PC-3 (cell line): ENCODE results near the gene FAM227A. TPM values are rescaled to one million over a fixed set of nuclear protein-coding genes. Genes with fewer than 3 reads are reported as not detected.

Source experiments
- ATAC-seq: fragments of 200-7000 bp; cut with Tn5 transposase; 2 replicates; pipeline ENCODE4 v1.9.1; 2020; ENCODE audit warnings: mild to moderate bottlenecking, moderate library complexity
- BruUV-seq: library from RNA; stranded (reverse); fragments of 400-500 nt; replicated peaks from 2 replicates; lab custom pipeline; 2021; lab: Mats Ljungman, UMichigan
- CTCF ChIA-PET: fragments of 300-600 bp; sonication (Branson Sonifier 250); formaldehyde crosslinking; loops from one replicate; lab custom pipeline; 2022; ENCODE audit warnings: antibody characterized with exemption; lab: Charles Lee
- POLR2A ChIA-PET: fragments of 300-600 bp; sonication (Branson Sonifier 250); formaldehyde crosslinking; loops from one replicate; lab custom pipeline; 2022; ENCODE audit warnings: antibody characterized with exemption; ENCODE audit not compliant: unreplicated experiment; lab: Charles Lee
- DNase-seq: peaks from one replicate; pipeline ENCODE4 v3.0.0-alpha.2; 2015
- H2AFZ ChIP-seq: fragments of 300-600 bp; sonication (generic); 2 replicates; pipeline ENCODE4 v1.6.0; 2016; ENCODE audit warnings: antibody characterized with exemption, low read length
- H3F3A ChIP-seq: fragments of 300-600 bp; sonication (generic); one replicate; pipeline ENCODE4 v1.6.0; 2017; ENCODE audit warnings: antibody characterized with exemption, low read length, control low read depth, mild to moderate bottlenecking; ENCODE audit not compliant: unreplicated experiment
- H3K27ac ChIP-seq: fragments of 300-600 bp; sonication (generic); 2 replicates; pipeline ENCODE4 v1.5.1; 2016; ENCODE audit warnings: mild to moderate bottlenecking, low read length
- H3K27me3 ChIP-seq: fragments of 300-600 bp; sonication (generic); 2 replicates; pipeline ENCODE4 v1.6.1; 2016; ENCODE audit warnings: low read length, mixed read lengths
- H3K36me3 ChIP-seq: fragments of 300-600 bp; sonication (generic); 2 replicates; pipeline ENCODE4 v1.6.1; 2016; ENCODE audit warnings: low read depth, mixed run types, low read length, mixed read lengths
- H3K4me1 ChIP-seq: fragments of 300-600 bp; sonication (generic); 2 replicates; pipeline ENCODE4 v1.5.1; 2016; ENCODE audit warnings: low read length; ENCODE audit not compliant: insufficient read depth
- H3K4me2 ChIP-seq: fragments of 300-600 bp; sonication (generic); 2 replicates; pipeline ENCODE4 v1.6.0; 2016; ENCODE audit warnings: low read length
- H3K4me3 ChIP-seq: fragments of 300-600 bp; sonication (generic); 2 replicates; pipeline ENCODE4 v1.5.1; 2016; ENCODE audit warnings: mild to moderate bottlenecking, low read length, mixed read lengths
- H3K79me2 ChIP-seq: fragments of 300-600 bp; sonication (generic); 2 replicates; pipeline ENCODE4 v1.6.1; 2017; ENCODE audit warnings: low read length, mixed read lengths
- H3K9ac ChIP-seq: fragments of 300-600 bp; sonication (generic); 2 replicates; pipeline ENCODE4 v1.6.0; 2016; ENCODE audit warnings: mild to moderate bottlenecking, low read length
- H3K9me2 ChIP-seq: fragments of 300-600 bp; sonication (generic); replicated peaks from 2 replicates; pipeline ENCODE4 v1.6.1; 2016; ENCODE audit warnings: mixed run types, low read length, mixed read lengths
- H3K9me3 ChIP-seq: fragments of 300-600 bp; sonication (generic); 2 replicates; pipeline ENCODE4 v1.6.1; 2016; ENCODE audit warnings: low read length, mixed read lengths
- H4K20me1 ChIP-seq: fragments of 300-600 bp; sonication (generic); 2 replicates; pipeline ENCODE4 v1.6.1; 2016; ENCODE audit warnings: low read length, mixed read lengths
- EZH2 ChIP-seq: fragments of 300-600 bp; sonication (generic); IDR thresholded peaks from one replicate; pipeline ENCODE4 v1.6.1; 2017; ENCODE audit warnings: antibody characterized with exemption, mild to moderate bottlenecking, low read length; ENCODE audit not compliant: unreplicated experiment
- EZH2phosphoT487 ChIP-seq: fragments of 300-600 bp; sonication (generic); IDR thresholded peaks from 2 replicates; pipeline ENCODE4 v1.6.1; 2018; ENCODE audit warnings: mild to moderate bottlenecking, antibody characterized with exemption, low read length, borderline replicate concordance
- intact Hi-C: fragments of 100-400 bp; cut with micrococcal nuclease; formaldehyde crosslinking; loops from 2 replicates; pipeline ENCODE4 v1.9.0; 2023
- total RNA-seq: library from RNA; depleted of rRNA; stranded (reverse); fragments of >200 nt; gene quantifications from 2 replicates; pipeline ENCODE4 v1.2.3, GENCODE V29; 2014
- TF ChIP-seq, protein P1 (sequence below): fragments of 300-600 bp; sonication (generic); conservative IDR thresholded peaks from 2 replicates; pipeline ENCODE4 v1.5.1; 2017; ENCODE audit warnings: antibody characterized with exemption, low read depth, mild to moderate bottlenecking, low read length

FAM227A gene
- total RNA-seq, 1 experiment from 2014 or later: 1.2 TPM

DNA sequence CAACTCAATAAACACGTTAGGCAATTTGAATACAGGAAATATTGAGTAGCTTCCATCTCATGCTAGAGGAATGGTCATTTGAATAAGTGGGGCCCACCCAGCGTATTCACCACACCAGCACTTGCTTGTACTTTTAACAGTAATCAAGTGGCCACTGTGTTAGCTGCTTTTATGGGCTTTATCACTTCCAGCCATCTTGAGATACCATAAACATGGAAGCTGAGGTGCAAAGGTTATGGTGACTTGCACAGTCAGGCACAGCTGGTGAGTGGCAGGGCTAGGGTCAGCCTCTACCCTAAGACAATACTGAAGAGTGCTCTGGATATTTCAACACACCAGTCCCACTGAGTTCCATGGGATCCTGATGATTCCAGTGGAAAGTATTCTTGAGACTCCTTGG lies 37.9 kb upstream of the FAM227A start:
- Histone ChIP-seq H3K4me2 (no peak overlapping the region), H3F3A (peaks cover 14% of the 10 kb centered on the region), H3K79me2 (peaks cover 73% of the 10 kb centered on the region), H2AFZ (no peak overlapping the region), H4K20me1 (peaks cover 17% of the 10 kb centered on the region), H3K9me3 (no peaks in the 10 kb centered on the region), H3K4me3 (no peak overlapping the region), H3K27ac (no peak overlapping the region), H3K27me3 (no peaks in the 10 kb centered on the region), H3K4me1 (peaks cover 30% of the 10 kb centered on the region), H3K9me2 (no peaks in the 10 kb centered on the region), H3K9ac (no peak overlapping the region), H3K36me3 (no peaks in the 10 kb centered on the region; the same call in 1 of the 2 replicates)
- intact Hi-C loops: no loop called here
- TF ChIP-seq EZH2phosphoT487 (no peak), EZH2 (no peak)
- TF ChIP-seq, protein P1, sequence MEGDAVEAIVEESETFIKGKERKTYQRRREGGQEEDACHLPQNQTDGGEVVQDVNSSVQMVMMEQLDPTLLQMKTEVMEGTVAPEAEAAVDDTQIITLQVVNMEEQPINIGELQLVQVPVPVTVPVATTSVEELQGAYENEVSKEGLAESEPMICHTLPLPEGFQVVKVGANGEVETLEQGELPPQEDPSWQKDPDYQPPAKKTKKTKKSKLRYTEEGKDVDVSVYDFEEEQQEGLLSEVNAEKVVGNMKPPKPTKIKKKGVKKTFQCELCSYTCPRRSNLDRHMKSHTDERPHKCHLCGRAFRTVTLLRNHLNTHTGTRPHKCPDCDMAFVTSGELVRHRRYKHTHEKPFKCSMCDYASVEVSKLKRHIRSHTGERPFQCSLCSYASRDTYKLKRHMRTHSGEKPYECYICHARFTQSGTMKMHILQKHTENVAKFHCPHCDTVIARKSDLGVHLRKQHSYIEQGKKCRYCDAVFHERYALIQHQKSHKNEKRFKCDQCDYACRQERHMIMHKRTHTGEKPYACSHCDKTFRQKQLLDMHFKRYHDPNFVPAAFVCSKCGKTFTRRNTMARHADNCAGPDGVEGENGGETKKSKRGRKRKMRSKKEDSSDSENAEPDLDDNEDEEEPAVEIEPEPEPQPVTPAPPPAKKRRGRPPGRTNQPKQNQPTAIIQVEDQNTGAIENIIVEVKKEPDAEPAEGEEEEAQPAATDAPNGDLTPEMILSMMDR: no peak
- no TSS peak for BruUV-seq
- ATAC-seq: no peak
- no peak for DNase-seq
- CTCF ChIA-PET: interaction anchor here (0.7 kb wide), 1 partner anchor 20 kb away, joined by 11 read pairs; no protein-coding TSS in a partner anchor
- POLR2A ChIA-PET: no interaction called here

DNA sequence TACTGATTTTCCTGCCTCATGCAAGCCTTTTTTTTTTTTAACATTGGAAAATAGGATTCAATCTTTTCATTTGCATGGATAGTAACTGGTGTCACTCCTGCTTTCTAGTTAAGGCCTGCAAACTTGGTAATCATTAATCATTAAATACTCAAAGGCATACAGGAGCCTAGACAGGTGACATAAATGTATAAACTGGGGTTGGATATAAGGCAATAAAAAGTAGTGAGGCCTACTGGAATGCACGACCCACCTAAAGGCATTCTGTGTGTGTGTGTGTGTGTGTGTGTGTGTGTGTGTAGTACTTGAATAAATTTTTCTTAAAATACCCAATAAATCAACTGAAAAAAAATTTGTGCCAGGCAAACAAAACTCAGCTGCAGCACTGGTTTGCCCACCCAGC lies 33.5 kb upstream of the FAM227A start:
- Histone ChIP-seq H2AFZ (no peak overlapping the region), H3K4me3 (no peak overlapping the region), H4K20me1 (no peaks in the 10 kb centered on the region), H3K9ac (no peak overlapping the region), H3K9me3 (no peaks in the 10 kb centered on the region), H3K9me2 (no peaks in the 10 kb centered on the region), H3K27ac (no peak overlapping the region), H3K4me2 (no peak overlapping the region), H3K4me1 (no peaks in the 10 kb centered on the region), H3K79me2 (peaks cover 33% of the 10 kb centered on the region), H3F3A (no peaks in the 10 kb centered on the region), H3K27me3 (no peaks in the 10 kb centered on the region), H3K36me3 (peaks cover 18% of the 10 kb centered on the region)
- CTCF ChIA-PET: no interaction called here
- POLR2A ChIA-PET: no interaction called here
- BruUV-seq: no TSS peak
- no peak for ATAC-seq
- intact Hi-C loops: no loop called here
- DNase-seq: no peak
- TF ChIP-seq EZH2 (no peak), EZH2phosphoT487 (no peak)
- TF ChIP-seq, protein P1: no peak

GRCh38 chr22:38685761-38686160 lies 29.6 kb upstream of the FAM227A start:
- no peak for ATAC-seq
- Histone ChIP-seq H3K79me2 (peaks cover 20% of the 10 kb centered on the region), H2AFZ (no peak overlapping the region), H3K9me2 (no peaks in the 10 kb centered on the region), H3F3A (no peaks in the 10 kb centered on the region), H3K9me3 (no peaks in the 10 kb centered on the region), H3K4me1 (no peaks in the 10 kb centered on the region), H3K4me2 (no peak overlapping the region), H3K27me3 (no peaks in the 10 kb centered on the region), H3K36me3 (peaks cover 32% of the 10 kb centered on the region), H3K4me3 (no peak overlapping the region), H3K27ac (no peak overlapping the region), H4K20me1 (0 out of 2 replicates have a peak, but pooled peaks cover 5% of the 10 kb centered on the region), H3K9ac (no peak overlapping the region)
- DNase-seq: no peak
- intact Hi-C loops: no loop called here
- TF ChIP-seq, protein P1: no peak
- TF ChIP-seq EZH2phosphoT487: no peak
- no peak for TF ChIP-seq EZH2
- ChIA-PET POLR2A (interaction anchor here (0.8 kb wide), 1 partner anchor 436 kb away, joined by 5 read pairs; no protein-coding TSS in a partner anchor), CTCF (no interaction called here)
- no TSS peak for BruUV-seq
